AG09319 (cell line): Measurements from ENCODE around the gene DOCK3.

ENCODE experiments used
- DNase-seq: peaks from one replicate; pipeline ENCODE4 v3.0.0-alpha.2; 2010; ENCODE audit warnings: low read depth; ENCODE audit errors: extremely low read depth
- CTCF ChIP-seq: IDR thresholded peaks from 2 replicates; pipeline ENCODE4 v1.5.1; 2011; ENCODE audit warnings: low read depth, mild to moderate bottlenecking, inconsistent platforms, low read length, moderate library complexity

Gene DOCK3

GRCh38 chr3:51137715-51138114 lies 463.0 kb downstream of the DOCK3 start:
- DNase-seq: no peak
- no peak for TF ChIP-seq CTCF

DNA sequence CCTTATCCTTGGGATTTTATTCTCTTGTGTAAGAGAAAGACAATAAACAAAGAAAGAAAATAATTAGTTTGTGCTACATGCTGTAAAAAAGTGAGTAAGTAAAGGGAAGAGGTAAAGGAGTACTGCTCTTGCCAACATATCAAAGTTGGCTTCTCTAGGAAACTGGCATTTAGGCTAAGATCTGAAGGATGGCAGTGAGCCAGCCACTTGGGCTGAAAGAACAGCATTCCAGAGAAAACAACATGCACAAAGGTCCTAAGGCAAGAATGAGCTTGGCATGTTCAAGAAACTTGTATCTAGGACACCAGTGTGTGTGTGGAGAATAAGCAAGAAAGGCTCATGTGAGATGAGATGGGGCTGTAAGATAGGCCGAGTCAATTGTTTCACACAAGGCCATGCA lies 464.9 kb downstream of the DOCK3 start:
- no peak for DNase-seq
- TF ChIP-seq CTCF: no peak

GRCh38 chr3:51141573-51141972 lies 466.8 kb downstream of the DOCK3 start:
- TF ChIP-seq CTCF: no peak
- DNase-seq: no peak

DNA sequence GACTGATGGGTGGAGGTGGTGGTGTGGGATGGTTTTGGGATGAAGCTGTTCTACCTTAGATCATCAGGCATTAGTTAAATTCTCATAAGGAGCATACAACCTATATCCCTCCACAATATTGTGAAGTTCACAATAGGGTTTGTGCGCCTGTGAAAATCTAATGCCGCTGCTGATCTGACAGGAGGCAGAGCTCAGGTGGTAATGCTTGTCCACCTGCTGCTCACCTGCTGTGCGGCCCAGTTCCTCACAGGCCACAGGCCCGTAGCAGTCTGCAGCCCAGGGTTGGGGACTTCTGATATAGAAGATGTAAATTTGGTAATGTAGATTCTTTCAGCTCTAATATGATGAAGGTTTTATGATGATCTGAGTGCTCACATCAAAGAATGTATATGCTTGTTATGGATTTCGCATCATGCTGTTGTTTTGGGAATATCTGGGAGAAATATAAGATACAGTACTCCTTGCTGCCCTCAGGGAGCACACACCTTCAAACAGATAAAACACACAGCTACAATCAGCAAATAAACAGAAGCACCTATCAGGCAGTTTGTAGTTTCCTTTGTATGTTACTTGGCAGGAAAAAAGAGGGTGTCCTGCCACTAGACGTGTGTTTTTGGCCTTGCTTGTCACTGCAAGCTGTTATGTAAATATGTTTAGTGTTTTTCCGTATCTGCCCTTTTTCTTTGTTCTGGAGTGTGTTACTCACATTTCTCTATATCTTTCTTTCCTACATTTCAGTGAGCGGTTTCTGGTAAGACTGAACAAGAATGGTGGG lies 471.3 kb downstream of the DOCK3 start:
- TF ChIP-seq CTCF: no peak

GRCh38 chr3:51146781-51147180 lies 472.1 kb downstream of the DOCK3 start:
- no peak for DNase-seq
- TF ChIP-seq CTCF: no peak

More for the DNA sequence above, 471.3 kb downstream of the DOCK3 start:
- DNase-seq: no peak

GRCh38 chr3:51156147-51156546 lies 481.4 kb downstream of the DOCK3 start:
- TF ChIP-seq CTCF: no peak
- DNase-seq: no peak

DNA sequence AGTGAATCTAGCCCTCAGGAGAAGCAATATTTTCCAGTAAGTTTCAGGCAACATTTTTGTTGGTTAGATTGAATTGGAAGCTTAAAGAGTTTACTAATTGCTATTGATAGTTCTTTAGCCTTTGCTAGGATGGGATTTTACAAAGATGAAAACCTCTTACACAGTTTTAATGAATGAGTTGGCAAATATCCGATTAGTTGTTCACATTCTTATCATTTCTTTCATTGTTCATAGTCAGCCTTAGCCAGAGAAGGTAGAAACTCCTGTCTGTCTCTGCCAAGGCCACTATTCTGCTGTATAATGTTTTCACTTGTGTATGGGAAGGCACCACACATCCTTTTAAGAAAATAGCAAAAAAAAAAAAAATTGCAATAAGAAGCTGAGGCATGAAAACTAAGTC lies 488.3 kb downstream of the DOCK3 start:
- no peak for DNase-seq
- no peak for TF ChIP-seq CTCF
